ENCODE data around the gene KPTN.
A peak's percentile ranks its signal among the peaks of the same experiment; 100 is the strongest.

KPTN gene

GRCh38 chr19:47508721-47509120, 24.7 kb upstream of the KPTN start:
- no peak for DNase-seq

- peak; percentile 80 to 86 for DNase-seq
These were observed 24.0 kb upstream of the KPTN start for GRCh38 chr19:47507924-47508553.

DNA sequence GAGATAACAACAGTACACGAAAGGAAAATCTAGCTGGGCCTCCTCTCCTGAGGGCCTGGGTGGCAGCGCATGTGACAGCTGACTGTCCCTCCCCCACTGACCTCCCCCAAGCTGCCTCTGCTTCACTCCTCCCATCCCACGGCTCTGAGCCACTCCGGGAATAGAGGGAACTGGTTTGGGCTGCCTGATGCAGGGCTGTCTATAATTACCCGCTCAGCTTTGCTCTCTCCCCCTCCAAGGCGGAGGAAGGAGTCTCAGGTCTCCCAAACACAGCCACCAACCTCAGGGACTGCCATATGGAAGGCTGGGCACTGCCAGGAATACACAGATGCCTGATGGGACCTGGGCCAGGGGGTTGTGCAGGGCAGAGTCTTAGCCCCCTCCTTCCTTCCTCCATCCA, 23.0 kb upstream of the KPTN start:
- DNase-seq = peak; percentile 74 to 96

- no peak for DNase-seq
These were observed 22.4 kb upstream of the KPTN start for GRCh38 chr19:47506459-47506858.

DNA sequence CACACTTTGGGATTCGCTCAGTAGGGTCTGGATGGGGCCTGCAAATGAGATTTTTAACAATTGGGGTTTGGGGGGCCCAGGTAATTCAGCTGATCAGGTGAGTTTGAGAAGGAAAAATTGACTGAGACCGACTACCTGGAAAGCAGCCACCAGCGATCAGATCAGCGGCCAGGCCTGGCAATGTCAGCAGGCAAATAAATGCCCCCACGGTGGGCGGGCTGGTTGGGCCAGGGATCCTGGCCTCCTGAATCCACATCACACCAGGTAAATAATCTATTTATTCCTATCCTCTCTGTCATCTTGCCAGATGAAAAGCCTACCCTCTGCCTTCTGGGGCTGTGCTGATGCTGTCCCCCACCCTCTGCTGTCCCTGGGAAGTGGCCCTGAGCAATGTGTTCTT, 21.5 kb upstream of the KPTN start:
- no peak for DNase-seq

DNA sequence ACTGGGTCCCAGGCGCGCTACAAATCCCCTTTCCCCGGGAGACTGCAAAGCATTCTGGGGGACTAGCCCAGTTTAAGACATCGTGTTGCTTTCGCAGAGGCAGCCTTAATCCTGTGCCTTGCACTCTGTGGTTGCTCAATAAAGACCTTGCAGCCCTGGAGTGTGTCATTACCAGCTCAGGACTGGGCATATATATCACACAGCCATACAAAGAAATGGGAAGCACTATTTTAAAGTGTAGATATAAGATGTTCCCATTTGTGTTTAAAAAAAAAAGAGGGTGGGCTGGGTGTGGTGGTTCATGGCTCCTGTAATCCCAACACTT, 19.8 kb upstream of the KPTN start:
- no peak for DNase-seq

DNA sequence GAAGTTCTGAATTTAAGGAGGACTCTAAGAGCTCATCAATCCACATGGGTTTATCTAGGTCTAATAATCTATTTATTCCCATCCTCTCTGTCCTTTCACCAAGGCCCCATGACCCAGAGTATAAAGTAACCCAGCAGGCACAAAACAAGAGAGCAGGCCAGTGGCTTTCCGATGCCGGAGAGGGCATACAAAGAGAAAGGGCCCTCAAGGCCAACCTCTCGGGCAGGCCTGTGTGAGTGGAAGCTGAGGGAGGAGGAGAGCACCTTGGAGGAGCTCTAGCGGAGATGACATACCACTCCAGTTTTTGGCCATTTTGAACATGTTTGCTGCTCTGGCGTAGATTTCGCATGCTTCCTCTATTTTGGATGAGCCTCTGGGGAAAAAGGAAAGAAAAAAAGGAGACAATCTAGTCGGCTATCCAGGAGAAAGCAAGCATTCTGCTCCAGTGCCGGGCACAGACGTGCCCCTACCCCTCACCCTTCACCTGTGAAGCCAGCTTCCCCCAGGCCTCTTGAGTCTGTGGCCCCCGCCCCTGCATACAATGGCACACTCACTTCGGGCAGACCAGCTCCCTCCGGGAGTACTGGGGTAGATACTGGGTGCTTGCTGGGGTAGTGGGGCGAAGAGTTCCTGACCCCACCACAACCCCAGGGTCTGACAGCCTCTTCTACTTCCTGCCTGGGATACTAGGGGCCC, 19.3 kb upstream of the KPTN start:
- DNase-seq = no peak

DNA sequence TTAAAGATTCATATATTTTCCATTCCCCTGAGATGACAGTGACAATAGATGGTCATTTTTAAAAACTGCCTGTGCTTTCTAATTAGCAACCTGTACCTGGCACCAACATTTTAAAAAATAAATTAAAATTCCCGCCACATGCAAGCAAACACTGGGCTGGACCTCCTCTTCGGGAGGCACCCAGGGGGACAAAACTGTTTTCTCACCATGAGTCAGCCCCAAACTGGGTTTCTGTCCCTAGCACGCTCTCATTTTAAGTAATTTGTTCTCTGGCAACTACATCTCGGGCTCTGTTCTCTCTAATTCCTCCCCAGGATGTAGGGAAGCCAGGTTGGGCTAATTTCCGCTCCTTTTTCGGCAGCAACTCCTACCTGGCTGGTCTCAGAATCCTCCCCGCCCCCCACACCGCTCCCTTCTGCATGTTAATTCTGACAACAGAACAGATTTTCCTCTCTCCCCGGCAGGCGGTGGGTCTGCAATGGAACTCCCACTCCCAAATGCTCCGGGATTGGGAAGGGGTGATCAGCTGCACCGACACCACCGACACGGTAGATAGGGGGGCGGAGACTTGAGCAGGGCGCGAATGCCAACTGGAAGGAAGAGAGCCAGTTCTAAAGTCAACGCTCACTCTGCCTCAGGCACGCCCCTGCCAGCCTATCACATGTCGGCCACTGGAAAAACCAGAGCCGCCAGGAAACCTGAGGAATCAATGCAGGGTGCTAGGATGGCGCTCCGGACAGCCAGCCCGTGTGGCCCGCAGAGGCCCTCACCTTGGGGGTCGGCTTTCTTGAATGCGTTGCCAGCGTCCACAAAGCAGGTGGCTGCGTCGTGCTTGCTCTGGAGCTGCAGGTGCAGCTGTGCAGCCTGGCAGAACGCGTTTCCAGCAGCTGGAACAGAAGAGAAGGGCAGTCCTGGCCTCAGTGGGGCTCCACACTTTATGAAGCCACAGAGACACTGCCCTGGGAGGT, 16.1 kb upstream of the KPTN start:
- DNase-seq = no peak

DNA sequence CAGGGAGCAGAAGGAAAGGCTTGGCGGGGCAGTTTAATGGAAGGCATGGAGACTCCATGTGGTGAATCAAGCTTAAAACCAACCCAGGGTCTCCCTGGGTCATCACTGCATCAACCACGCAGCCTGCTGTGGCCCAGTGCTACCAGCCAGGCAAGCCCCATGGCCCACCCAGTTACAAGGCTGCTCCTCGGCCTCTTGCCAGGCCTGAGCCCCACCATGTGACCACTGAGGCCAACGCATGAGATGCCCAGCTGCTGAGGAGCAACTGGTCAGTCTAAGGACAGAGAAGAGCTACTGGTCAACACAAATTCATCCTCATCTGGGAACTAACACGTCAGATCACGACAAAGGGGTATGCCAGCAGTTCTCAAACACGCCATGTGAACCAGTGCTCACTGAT, 15.4 kb upstream of the KPTN start:
- no peak for DNase-seq

DNA sequence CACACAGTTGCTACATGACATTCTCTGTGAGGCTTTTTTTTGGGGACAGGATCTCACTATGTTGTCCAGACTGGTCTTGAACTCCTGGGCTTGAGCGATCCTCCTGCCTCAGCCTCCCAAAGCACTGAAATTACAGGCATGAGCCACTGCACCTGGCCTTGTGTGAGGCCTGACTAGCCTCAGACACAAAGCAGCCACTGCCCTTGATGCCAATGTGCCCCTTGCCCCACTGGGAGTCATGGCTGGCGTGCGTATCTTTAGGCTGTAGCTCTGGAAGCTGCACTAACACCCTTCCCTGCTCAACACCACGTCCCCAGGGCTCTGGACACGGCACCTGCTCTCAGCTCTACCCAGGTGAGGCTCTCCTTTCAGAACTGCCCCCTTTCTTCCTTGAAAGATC, 14.5 kb upstream of the KPTN start:
- DNase-seq = no peak

GRCh38 chr19:47497821-47498520, 14.0 kb upstream of the KPTN start:
- DNase-seq = peak in 1 of 2 experiments; percentile 67

DNA sequence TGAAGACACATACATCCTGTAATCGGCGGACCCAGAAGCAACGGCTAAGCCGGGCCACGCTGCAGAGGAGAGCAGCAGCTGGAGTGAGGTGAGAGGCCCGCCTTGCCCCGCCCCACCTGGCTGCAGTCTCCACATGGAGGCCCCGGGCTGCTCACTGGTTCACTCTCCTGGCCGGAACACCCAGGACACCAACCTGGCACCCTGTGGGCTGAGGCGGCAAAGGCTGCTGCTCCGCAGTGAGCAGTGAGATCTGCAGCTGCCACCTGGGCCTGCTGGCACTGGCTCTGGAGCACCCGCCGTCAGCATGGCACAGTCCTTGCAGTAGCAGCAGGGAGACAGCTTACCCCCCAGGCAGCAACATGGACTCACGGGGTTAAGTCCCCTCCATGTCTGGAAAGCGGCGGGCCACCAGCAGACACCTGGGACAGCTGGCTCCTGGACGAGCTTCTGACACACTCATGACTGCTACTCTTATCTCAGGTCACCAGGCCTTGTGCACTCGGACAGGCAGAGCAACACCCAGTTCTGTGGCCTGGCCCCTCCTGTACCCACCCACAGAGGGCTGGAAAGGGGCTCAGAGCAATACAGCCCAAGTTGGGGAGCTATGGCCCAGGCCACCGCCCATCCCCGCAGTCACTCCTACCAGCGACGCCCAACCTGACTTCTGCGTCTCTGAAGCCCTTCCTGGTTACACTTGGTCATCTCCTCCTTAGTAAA, 13.2 kb upstream of the KPTN start:
- peak in 1 of 2 experiments; percentile 35 for DNase-seq

DNA sequence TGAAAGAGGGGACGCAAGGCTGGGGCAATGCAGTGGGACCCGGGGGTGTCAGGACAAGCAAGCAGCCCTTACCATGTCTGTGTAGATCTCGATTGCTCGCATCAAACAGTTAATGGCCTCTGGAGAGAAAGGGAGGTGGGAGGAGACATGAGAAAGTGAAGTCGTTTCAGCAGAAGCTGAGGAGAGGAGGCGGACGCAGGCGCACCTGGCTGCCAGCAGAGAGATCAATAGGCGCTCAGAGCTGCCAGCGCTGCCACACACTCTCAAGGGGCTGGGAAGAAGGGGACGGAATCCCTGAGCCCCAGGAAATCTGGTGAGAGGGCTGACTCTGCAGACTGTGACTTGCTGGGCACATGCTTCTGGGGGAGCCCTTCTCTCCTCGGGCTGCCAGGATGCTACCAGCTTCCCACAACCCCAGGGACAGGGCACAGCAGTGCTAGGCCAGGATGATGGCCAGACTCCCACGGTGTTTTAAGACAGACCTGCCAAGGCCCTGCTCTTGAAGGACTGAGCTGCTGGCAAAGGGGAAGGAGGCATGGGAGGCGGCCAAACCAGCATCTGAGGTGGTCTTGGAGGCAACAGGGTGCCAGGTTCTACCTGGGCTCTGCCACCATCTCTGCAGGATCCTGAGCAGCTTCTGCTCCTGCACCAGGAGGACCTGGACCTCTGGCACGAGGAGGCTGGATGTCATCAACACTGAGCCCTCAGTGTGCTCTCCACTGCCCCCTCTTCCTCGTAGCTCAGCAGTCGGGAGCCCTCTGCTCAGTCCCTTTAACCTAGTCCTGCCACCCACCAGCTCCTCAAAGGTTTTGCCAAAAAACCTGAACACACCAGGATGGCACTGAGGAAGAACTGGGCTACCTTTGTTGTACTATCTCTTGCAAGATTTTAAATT, 11.7 kb upstream of the KPTN start:
- peak; percentile 62 to 79 for DNase-seq

- peak; percentile 53 to 94 for DNase-seq
These were observed 10.7 kb upstream of the KPTN start for GRCh38 chr19:47494729-47495128.

DNA sequence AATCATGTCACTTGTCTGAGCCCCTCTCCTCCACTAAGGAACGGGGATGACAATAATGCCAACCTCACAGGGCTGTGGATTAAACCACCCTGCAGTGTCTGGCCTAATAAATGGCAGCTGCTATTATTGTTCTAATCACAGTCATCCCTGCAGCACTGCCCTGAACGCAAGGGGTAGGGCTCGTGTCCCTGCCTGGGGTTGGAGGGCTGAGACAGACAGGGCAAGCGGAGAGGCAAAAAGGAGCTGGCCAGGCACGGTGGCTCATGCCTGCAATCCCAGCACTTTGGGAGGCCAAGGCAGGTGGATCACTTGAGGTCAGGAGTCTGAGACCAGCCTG, 10.2 kb upstream of the KPTN start:
- no peak for DNase-seq

DNA sequence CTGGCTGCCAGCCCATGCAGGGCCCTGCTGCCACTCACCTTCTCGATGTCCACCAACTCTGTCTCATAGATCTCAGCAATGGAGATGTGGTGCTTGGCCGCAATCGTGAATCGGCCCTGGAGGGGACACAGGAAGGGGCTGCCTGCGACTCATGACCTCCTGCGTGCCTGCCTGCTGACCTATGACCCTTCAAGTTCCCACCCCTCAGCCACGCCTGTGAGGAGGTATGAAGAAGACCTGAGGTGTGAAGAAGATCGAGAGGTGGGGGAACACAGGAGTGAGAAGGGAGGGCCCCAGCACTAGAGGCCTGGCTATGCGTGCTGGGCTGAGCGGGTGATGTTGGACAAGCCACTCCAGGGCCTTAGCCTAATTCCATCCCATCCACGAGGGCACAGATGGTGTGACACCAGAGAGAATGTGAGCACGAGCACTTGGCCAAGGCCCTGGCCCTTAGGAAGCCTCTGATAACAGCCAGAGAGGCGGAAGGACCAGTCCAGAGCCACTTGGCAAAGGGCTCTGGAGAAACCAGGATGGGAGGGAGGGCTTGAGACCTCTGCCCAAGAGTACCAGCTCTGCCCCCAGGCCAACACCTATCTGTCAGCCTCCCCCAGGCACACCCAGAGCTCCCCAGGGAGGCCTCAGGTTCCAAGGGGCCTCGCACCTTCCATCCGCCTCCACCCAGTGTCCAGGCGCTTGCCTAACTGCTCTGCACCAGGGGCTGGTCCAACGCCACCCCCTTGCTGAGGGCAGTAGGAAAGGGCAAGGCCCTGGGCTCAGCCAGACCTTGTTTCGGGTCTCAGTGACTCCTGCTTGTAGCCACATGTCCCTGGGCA, 9.6 kb upstream of the KPTN start:
- DNase-seq = peak in 1 of 2 experiments; percentile 41

DNA sequence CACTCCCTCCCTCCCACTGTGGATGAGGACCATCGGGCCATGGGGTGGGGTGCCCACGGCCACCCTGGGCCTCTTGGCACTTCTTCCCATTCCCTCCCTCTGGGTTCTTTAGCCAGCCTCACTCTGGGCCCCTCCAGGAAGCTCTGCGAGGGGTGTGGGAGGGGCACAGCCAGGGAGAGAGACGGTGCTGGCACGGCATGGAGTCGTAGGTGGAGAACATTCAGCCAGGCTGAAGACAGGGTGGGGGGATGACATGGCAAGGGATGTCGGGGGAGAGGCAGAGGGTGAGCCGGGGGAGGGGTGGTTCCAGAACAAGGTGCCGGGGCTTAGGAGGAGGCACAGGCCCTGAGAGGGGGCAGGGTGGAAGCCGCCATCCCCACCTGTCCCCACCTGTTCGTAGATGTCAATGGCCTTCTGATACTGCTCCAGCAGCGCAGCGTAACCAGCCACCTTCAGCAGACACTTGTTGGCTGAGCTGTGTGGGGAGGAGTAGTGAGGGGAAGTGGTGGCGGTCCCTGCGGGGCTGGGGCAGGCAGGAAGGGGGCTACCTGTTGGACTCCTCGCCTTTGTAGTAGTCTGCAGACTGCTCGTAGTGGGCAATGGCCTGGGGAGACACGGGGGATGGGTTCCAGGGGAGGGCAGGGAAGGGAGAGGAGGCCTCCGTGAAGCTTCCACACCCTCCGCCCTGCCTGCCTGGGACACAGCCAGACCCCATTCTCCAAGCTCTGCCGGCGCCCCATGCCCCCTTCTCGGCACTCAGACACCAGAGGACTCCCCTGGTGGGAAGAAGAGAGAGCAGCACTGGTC, 8.8 kb upstream of the KPTN start:
- DNase-seq = no peak

GRCh38 chr19:47492137-47492533, 8.1 kb upstream of the KPTN start:
- DNase-seq = no peak

- no peak for DNase-seq
These were observed 7.5 kb upstream of the KPTN start for GRCh38 chr19:47491358-47492136.
